ENCODE results near the gene BAG1. TPM values are rescaled to one million over a fixed set of nuclear protein-coding genes. Genes with fewer than 3 reads are reported as not detected.

The BAG1 gene
- polyA plus RNA-seq, 4 donors: 66.7 to 194 (median 132) TPM

- Histone ChIP-seq H3K4me1 (ENCODE audit: control insufficient read depth in 3 of 3, insufficient read depth in 2 of 3, low read depth in 1 of 3, low read length in 2 of 3) (peaks cover 2 to 13% (median 2%) of the 10 kb centered on the region in 3 donors), H3K4me3 (ENCODE audit: low read depth in 1 of 3, low read length in 3 of 3) (no peak overlapping the region), H3K36me3 (ENCODE audit: control insufficient read depth in 3 of 3, insufficient read depth in 2 of 3, low read depth in 1 of 3, low read length in 3 of 3) (no peaks in the 10 kb centered on the region), H3K9me3 (ENCODE audit: control insufficient read depth in 2 of 2, insufficient read depth in 1 of 2, low read depth in 1 of 2, low read length in 1 of 2) (no peaks in the 10 kb centered on the region), H3K27ac (ENCODE audit: low read depth in 1 of 3, low read length in 2 of 3) (no peak overlapping the region), H3K27me3 (ENCODE audit: control insufficient read depth in 3 of 3, insufficient read depth in 3 of 3, low read length in 3 of 3) (no peaks in the 10 kb centered on the region)
- 61 to 78% (median 70%) methylated on average over 4 of the region's 4 CpGs for WGBS, 3 donors
- no peak for DNase-seq
- no peak for FAIRE-seq
These were observed 35.9 kb downstream of the BAG1 start for GRCh38 chr9:33228606-33229005.

GRCh38 chr9:33227741-33228140, 36.8 kb downstream of the BAG1 start:
- no peak overlapping the region for H3K27ac ChIP-seq (ENCODE audit: low read depth in 1 of 3, low read length in 2 of 3)
- 84 to 89% (median 86%) methylated on average over 8 of the region's 8 CpGs for WGBS, 3 donors
- H3K36me3 ChIP-seq (ENCODE audit: control insufficient read depth in 3 of 3, insufficient read depth in 2 of 3, low read depth in 1 of 3, low read length in 3 of 3): no peaks in the 10 kb centered on the region
- H3K4me3 ChIP-seq (ENCODE audit: low read depth in 1 of 3, low read length in 3 of 3): no peak overlapping the region
- no peaks in the 10 kb centered on the region for H3K9me3 ChIP-seq (ENCODE audit: control insufficient read depth in 2 of 2, insufficient read depth in 1 of 2, low read depth in 1 of 2, low read length in 1 of 2)
- no peaks in the 10 kb centered on the region for H3K27me3 ChIP-seq (ENCODE audit: control insufficient read depth in 3 of 3, insufficient read depth in 3 of 3, low read length in 3 of 3)
- FAIRE-seq (no peak), DNase-seq (no peak)
- H3K4me1 ChIP-seq (ENCODE audit: control insufficient read depth in 3 of 3, insufficient read depth in 2 of 3, low read depth in 1 of 3, low read length in 2 of 3): peaks cover 0 to 10% (median 2%) of the 10 kb centered on the region in 3 donors

- 81 to 88% (median 83%) methylated on average over 10 of the region's 10 CpGs for WGBS, 3 donors
- no peak overlapping the region for H3K27ac ChIP-seq (ENCODE audit: low read depth in 1 of 3, low read length in 2 of 3)
- FAIRE-seq: no peak
These were observed 37.5 kb downstream of the BAG1 start for GRCh38 chr9:33227008-33227398.

GRCh38 chr9:33225319-33226147, 39.0 kb downstream of the BAG1 start:
- WGBS, 3 donors: 22 to 23% (median 23%) methylated on average over 6 of the region's 6 CpGs
- H3K27ac ChIP-seq (ENCODE audit: low read depth in 1 of 3, low read length in 2 of 3): peak overlapping the region in 1 of 3 donors; percentile 8
- H3K27me3 ChIP-seq (ENCODE audit: control insufficient read depth in 3 of 3, insufficient read depth in 3 of 3, low read length in 3 of 3): no peaks in the 10 kb centered on the region
- H3K9me3 ChIP-seq (ENCODE audit: control insufficient read depth in 2 of 2, insufficient read depth in 1 of 2, low read depth in 1 of 2, low read length in 1 of 2): no peaks in the 10 kb centered on the region
- H3K4me3 ChIP-seq (ENCODE audit: low read depth in 1 of 3, low read length in 3 of 3): no peak overlapping the region
- no peaks in the 10 kb centered on the region for H3K36me3 ChIP-seq (ENCODE audit: control insufficient read depth in 3 of 3, insufficient read depth in 2 of 3, low read depth in 1 of 3, low read length in 3 of 3)
- FAIRE-seq (no peak), DNase-seq (peak; percentile 81 to 86)
- H3K4me1 ChIP-seq (ENCODE audit: control insufficient read depth in 3 of 3, insufficient read depth in 2 of 3, low read depth in 1 of 3, low read length in 2 of 3): peaks cover 0 to 10% (median 2%) of the 10 kb centered on the region in 3 donors

More at GRCh38 chr9:33227008-33227398, 37.5 kb downstream of the BAG1 start:
- H3K27me3 ChIP-seq (ENCODE audit: control insufficient read depth in 3 of 3, insufficient read depth in 3 of 3, low read length in 3 of 3): no peaks in the 10 kb centered on the region
- H3K4me3 ChIP-seq (ENCODE audit: low read depth in 1 of 3, low read length in 3 of 3): no peak overlapping the region
- DNase-seq: no peak
- peaks cover 0 to 10% (median 2%) of the 10 kb centered on the region in 3 donors for H3K4me1 ChIP-seq (ENCODE audit: control insufficient read depth in 3 of 3, insufficient read depth in 2 of 3, low read depth in 1 of 3, low read length in 2 of 3)
- H3K9me3 ChIP-seq (ENCODE audit: control insufficient read depth in 2 of 2, insufficient read depth in 1 of 2, low read depth in 1 of 2, low read length in 1 of 2): no peaks in the 10 kb centered on the region
- H3K36me3 ChIP-seq (ENCODE audit: control insufficient read depth in 3 of 3, insufficient read depth in 2 of 3, low read depth in 1 of 3, low read length in 3 of 3): no peaks in the 10 kb centered on the region

- FAIRE-seq: no peak
- no peaks in the 10 kb centered on the region for H3K27me3 ChIP-seq (ENCODE audit: control insufficient read depth in 3 of 3, insufficient read depth in 3 of 3, low read length in 3 of 3)
- no peaks in the 10 kb centered on the region for H3K9me3 ChIP-seq (ENCODE audit: control insufficient read depth in 2 of 2, insufficient read depth in 1 of 2, low read depth in 1 of 2, low read length in 1 of 2)
- no peak overlapping the region for H3K27ac ChIP-seq (ENCODE audit: low read depth in 1 of 3, low read length in 2 of 3)
- peaks cover 0 to 3% (median 2%) of the 10 kb centered on the region in 3 donors for H3K4me1 ChIP-seq (ENCODE audit: control insufficient read depth in 3 of 3, insufficient read depth in 2 of 3, low read depth in 1 of 3, low read length in 2 of 3)
- no peak overlapping the region for H3K4me3 ChIP-seq (ENCODE audit: low read depth in 1 of 3, low read length in 3 of 3)
- no peak for DNase-seq
- 67 to 77% (median 70%) methylated on average over 1 of the region's 1 CpG for WGBS, 3 donors
- no peaks in the 10 kb centered on the region for H3K36me3 ChIP-seq (ENCODE audit: control insufficient read depth in 3 of 3, insufficient read depth in 2 of 3, low read depth in 1 of 3, low read length in 3 of 3)
These were observed 40.8 kb downstream of the BAG1 start for GRCh38 chr9:33223696-33224095.

GRCh38 chr9:33222031-33222430, 42.5 kb downstream of the BAG1 start:
- H3K4me1 ChIP-seq (ENCODE audit: control insufficient read depth in 3 of 3, insufficient read depth in 2 of 3, low read depth in 1 of 3, low read length in 2 of 3): peaks cover 0 to 3% (median 2%) of the 10 kb centered on the region in 3 donors
- no peak overlapping the region for H3K27ac ChIP-seq (ENCODE audit: low read depth in 1 of 3, low read length in 2 of 3)
- WGBS, 3 donors: 48 to 61% (median 61%) methylated on average over 3 of the region's 3 CpGs
- DNase-seq (no peak), FAIRE-seq (no peak)
- H3K9me3 ChIP-seq (ENCODE audit: control insufficient read depth in 2 of 2, insufficient read depth in 1 of 2, low read depth in 1 of 2, low read length in 1 of 2): no peaks in the 10 kb centered on the region
- no peak overlapping the region for H3K4me3 ChIP-seq (ENCODE audit: low read depth in 1 of 3, low read length in 3 of 3)
- no peaks in the 10 kb centered on the region for H3K27me3 ChIP-seq (ENCODE audit: control insufficient read depth in 3 of 3, insufficient read depth in 3 of 3, low read length in 3 of 3)
- H3K36me3 ChIP-seq (ENCODE audit: control insufficient read depth in 3 of 3, insufficient read depth in 2 of 3, low read depth in 1 of 3, low read length in 3 of 3): no peaks in the 10 kb centered on the region

- DNase-seq: no peak
- Histone ChIP-seq H3K27ac (ENCODE audit: low read depth in 1 of 3, low read length in 2 of 3) (no peak overlapping the region), H3K27me3 (ENCODE audit: control insufficient read depth in 3 of 3, insufficient read depth in 3 of 3, low read length in 3 of 3) (no peaks in the 10 kb centered on the region), H3K4me3 (ENCODE audit: low read depth in 1 of 3, low read length in 3 of 3) (no peak overlapping the region), H3K4me1 (ENCODE audit: control insufficient read depth in 3 of 3, insufficient read depth in 2 of 3, low read depth in 1 of 3, low read length in 2 of 3) (peaks cover 0 to 3% (median 2%) of the 10 kb centered on the region in 3 donors), H3K36me3 (ENCODE audit: control insufficient read depth in 3 of 3, insufficient read depth in 2 of 3, low read depth in 1 of 3, low read length in 3 of 3) (no peaks in the 10 kb centered on the region), H3K9me3 (ENCODE audit: control insufficient read depth in 2 of 2, insufficient read depth in 1 of 2, low read depth in 1 of 2, low read length in 1 of 2) (no peaks in the 10 kb centered on the region)
- 84 to 93% (median 89%) methylated on average over 3 of the region's 3 CpGs for WGBS, 3 donors
- FAIRE-seq: no peak
These were observed 43.0 kb downstream of the BAG1 start for GRCh38 chr9:33221568-33221884.

GRCh38 chr9:33220681-33221567, 43.6 kb downstream of the BAG1 start:
- Histone ChIP-seq H3K27me3 (ENCODE audit: control insufficient read depth in 3 of 3, insufficient read depth in 3 of 3, low read length in 3 of 3) (peaks cover 0 to 4% (median 0%) of the 10 kb centered on the region in 3 donors), H3K27ac (ENCODE audit: low read depth in 1 of 3, low read length in 2 of 3) (no peak overlapping the region), H3K36me3 (ENCODE audit: control insufficient read depth in 3 of 3, insufficient read depth in 2 of 3, low read depth in 1 of 3, low read length in 3 of 3) (no peaks in the 10 kb centered on the region), H3K9me3 (ENCODE audit: control insufficient read depth in 2 of 2, insufficient read depth in 1 of 2, low read depth in 1 of 2, low read length in 1 of 2) (no peaks in the 10 kb centered on the region), H3K4me1 (ENCODE audit: control insufficient read depth in 3 of 3, insufficient read depth in 2 of 3, low read depth in 1 of 3, low read length in 2 of 3) (peaks cover 0 to 3% (median 2%) of the 10 kb centered on the region in 3 donors), H3K4me3 (ENCODE audit: low read depth in 1 of 3, low read length in 3 of 3) (no peak overlapping the region)
- WGBS, 3 donors: 74 to 85% (median 80%) methylated on average over 14 of the region's 14 CpGs
- FAIRE-seq: no peak
- DNase-seq: no peak
